WTC11 (cell line): ENCODE results near the gene ZNF521.

Source experiments
- KAT7 ChIP-seq: sonication (generic); formaldehyde crosslinking; IDR thresholded peaks from 2 replicates; pipeline ENCODE4 v1.8.1; 2023; ENCODE audit warnings: missing genetic modification reagents, mild to moderate bottlenecking, borderline replicate concordance
- TF ChIP-seq, protein P1 (sequence below): sonication (generic); formaldehyde crosslinking; IDR thresholded peaks from 2 replicates; pipeline ENCODE4 v1.8.1; 2022; ENCODE audit warnings: low read depth, mild to moderate bottlenecking, moderate library complexity, missing genetic modification reagents, borderline replicate concordance

DNA sequence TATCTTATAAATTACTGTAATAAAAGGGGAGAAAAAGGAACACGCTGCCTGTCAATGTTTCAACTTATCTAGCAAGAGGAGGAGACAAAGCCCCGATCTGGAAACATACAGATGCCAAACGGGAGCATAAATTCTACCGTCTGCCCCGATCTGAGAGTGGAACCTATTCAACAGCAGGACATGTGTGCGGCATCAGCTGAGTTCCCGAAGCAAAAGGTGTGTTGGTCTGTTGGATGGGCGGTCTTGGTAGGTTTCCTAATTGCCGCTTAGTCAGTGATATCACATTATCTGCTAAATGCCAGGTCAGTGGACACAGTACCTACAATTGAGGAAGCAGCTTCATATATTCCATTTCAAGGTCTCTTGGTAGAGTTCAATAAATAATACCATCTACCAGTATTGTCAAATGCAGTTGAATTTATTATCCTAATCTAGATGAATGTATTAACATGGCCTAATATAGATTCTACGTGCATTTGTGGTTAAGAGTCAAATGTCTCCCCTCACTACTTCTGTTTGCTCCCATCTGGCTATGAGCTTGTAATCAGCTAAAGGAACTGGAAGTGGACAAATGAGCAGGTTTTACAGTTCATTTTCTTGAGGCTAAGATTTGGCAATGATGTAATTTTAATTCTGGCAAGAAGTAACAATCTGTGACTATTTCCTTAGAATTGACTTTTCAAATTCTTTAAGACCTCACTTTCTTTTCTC lies 219.0 kb downstream of the ZNF521 start:
- TF ChIP-seq, protein P1, sequence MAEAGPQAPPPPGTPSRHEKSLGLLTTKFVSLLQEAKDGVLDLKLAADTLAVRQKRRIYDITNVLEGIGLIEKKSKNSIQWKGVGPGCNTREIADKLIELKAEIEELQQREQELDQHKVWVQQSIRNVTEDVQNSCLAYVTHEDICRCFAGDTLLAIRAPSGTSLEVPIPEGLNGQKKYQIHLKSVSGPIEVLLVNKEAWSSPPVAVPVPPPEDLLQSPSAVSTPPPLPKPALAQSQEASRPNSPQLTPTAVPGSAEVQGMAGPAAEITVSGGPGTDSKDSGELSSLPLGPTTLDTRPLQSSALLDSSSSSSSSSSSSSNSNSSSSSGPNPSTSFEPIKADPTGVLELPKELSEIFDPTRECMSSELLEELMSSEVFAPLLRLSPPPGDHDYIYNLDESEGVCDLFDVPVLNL (CRISPR knock-in tag) = no peak
- TF ChIP-seq KAT7 (CRISPR knock-in tag) = no peak
